NT2/D1 (cell line): ENCODE measurements around the gene GHDC.
"Not testable (repeated sequence)": the region's sequence is repeated elsewhere in the genome, so short reads cannot be mapped to it uniquely, and the experiment has no call there.

Source experiments
- YY1 ChIP-seq: IDR thresholded peaks from 2 replicates; pipeline ENCODE4 v1.6.1; 2011; ENCODE audit not compliant: insufficient read length, insufficient read depth
- ZNF274 ChIP-seq: IDR thresholded peaks from 2 replicates; pipeline ENCODE4 v1.6.1; 2011; ENCODE audit warnings: mild to moderate bottlenecking, low read depth, low read length

- not testable (repeated sequence) for TF ChIP-seq YY1, ZNF274
Observed at GRCh38 chr17:42240863-42241262, 46.6 kb upstream of the GHDC start.
